HG03159 (cell line): ENCODE data around the gene RPL13.

Experiments used
- ATAC-seq: cut with Tn5 transposase; IDR thresholded peaks from one replicate; pipeline ENCODE4 v1.9.1; 2021; ENCODE audit warnings: mild to moderate bottlenecking, moderate library complexity; ENCODE audit not compliant: unreplicated experiment

The RPL13 gene

DNA sequence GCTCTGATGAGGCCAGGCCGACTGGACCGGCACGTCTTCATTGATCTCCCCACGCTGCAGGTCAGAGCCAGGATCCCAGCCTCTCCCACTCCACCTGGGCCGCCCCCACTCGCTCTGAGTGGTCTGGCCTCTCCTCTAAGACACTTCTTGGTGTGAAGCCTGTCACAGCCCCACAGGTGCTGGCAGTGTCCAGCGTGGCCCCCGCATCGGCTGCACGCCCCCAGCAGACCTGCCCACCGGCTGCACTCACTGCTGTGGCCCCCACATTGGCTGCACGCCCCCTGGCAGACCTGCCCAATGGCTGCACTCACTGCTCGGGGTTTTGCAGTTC is 15.8 kb upstream of the RPL13 start:
- no peak for ATAC-seq

DNA sequence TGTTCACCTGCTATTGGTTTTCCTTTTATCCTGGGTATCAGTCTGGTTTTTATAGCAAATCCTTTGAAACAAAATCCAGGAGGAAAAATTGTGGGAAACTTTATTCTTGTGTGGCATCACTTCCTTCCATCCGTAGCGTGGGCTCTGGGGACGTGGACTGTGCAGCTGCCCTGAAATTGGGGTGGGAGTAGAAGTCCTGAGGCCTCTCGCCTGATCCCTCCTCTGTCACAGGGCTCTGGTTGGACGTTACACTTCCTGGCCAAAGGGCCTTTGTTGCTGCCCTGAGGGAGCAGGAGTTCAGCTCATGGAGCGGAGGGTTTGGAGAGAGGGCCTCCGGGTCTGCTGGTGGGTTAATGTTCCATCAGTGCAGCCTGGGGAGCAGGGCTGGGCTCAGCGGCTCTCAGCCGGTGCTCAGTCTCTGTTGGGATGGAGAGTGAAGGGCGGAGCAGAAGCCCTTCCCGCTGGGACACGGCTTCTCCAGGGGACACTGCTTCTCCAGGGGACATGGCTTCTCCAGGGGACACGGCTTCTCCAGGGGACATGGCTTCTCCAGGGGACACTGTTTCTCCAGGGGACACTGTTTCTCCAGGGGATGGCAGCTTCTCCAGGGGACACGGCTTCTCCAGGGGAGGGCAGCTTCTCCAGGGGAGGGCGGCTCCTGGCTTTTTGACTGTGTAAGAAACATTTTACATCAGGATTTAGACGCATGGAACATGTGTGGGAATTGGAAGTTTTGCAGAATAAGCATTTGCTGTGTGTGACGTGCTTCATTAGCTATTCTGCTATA is 15.2 kb upstream of the RPL13 start:
- no peak for ATAC-seq

DNA sequence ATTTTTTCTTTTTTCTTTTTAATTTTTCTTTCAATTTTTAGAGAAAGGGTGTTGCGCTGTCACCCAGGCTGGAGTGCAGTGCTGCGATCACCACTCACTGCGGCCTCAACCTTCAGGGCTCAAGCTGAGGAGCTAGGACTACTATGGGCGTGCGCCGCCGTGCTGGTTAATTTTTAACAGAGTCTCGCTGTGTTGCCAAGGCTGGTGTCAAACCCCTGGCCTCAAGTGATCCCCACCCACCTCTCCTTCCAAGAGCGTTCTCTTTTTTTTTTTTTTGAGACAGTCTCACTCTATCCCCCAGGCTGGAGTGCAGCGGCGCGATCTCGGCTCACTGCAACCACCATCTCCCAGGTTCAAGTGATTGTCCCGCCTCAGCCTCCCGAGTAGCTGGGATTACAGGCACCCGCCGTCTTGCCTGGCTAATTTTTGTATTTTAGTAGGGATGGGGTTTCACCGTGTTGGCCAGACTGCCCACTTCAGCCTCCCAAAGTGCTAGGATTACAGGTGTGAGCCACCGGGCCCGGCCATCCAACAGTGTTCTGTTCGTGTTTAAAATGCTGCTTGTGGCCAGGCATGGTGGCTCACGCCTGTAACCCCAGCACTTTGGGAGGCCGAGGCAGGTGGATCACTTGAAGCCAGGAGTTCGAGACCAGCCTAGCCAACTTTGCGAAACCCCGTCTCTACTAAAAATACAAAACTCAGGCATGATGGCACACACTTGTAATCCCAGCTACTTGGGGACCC is 14.5 kb upstream of the RPL13 start:
- no peak for ATAC-seq

DNA sequence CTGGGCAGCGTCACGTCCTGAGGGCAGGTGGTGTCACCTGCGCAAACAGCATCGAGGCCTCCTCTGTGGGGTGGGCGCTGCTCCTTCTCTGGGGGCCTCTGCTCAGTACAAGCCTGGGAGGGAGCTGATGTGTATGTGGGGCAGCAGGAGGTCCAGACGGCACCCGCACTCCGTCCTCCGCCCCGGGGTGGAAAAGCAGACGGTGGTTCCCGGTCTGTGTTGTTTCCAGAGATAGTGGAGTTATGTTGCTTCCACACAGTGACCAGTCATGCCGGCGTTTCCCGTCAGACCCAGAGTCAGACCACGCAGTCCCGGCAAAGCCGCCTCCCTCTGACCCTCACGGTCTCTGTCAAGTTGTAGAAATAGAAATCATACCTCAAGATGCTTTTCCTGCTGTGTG is 13.7 kb upstream of the RPL13 start:
- ATAC-seq, result no peak

DNA sequence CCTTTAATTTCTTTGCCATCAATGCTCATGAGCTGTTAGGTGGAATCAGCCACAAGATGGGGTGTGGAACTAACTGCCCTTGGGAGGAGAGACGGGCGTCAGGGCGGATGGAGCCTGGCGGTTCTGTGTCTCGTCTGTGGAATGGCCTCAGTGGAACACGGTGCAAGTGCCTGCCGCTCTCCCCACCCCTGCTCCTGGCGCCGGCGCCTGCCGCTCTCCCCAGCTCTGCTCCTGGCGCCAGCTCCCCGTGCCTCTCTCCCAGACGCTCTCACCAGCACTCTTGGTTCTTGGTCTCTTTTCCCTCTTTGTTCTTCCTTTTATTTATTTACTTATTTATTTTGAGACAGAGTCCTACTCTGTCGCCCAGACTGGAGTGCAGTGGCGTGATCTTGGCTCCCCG is 13.2 kb upstream of the RPL13 start:
- ATAC-seq, result no peak

DNA sequence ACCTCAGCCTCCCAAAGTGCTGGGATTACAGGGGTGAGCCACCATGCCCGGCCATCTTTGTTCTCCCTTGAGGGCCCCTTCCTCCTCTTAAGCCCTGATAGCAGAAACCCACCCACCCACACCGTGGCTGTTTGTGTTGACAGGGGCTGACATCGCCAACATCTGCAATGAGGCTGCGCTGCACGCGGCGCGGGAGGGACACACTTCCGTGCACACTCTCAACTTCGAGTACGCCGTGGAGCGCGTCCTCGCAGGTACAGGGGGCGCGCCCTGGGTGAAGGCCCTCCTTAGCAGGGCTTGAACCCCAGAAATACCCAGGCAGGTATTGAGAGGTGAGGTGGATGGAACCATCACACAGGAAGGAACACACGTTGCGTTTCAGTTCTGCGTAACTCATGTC is 12.6 kb upstream of the RPL13 start:
- ATAC-seq, result no peak

DNA sequence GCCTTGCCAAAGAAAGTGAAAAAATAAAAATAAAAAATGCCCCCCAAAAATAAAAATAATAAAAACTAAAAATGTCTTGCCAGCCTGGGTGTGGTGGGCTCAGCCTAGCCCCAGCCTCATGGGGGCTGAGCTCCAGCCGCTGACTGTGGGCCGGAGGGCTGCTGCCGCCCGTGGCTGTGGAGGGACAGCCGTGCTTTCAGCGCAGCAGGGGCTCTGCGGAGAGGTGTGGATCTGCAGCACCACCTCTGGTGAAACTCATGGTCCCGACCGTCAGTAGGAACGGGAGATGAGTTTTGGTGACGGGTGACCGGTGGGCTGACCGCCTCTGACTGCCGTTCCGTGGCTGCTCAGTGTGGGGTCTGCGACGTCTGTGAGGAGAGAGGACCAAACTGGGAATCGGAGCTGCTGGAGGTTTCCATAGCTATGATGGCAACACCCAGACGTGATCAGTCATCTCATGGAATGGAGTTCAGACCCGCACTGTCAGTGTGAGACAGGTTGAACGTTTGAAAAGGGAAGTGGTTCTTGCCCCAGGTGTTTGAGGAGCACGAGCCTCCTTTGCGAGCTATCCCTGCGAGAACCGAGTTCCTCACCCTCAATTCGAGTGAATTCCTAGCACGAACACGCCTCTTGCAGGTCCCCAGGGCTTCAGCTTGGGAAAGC is 12.0 kb upstream of the RPL13 start:
- no peak for ATAC-seq

DNA sequence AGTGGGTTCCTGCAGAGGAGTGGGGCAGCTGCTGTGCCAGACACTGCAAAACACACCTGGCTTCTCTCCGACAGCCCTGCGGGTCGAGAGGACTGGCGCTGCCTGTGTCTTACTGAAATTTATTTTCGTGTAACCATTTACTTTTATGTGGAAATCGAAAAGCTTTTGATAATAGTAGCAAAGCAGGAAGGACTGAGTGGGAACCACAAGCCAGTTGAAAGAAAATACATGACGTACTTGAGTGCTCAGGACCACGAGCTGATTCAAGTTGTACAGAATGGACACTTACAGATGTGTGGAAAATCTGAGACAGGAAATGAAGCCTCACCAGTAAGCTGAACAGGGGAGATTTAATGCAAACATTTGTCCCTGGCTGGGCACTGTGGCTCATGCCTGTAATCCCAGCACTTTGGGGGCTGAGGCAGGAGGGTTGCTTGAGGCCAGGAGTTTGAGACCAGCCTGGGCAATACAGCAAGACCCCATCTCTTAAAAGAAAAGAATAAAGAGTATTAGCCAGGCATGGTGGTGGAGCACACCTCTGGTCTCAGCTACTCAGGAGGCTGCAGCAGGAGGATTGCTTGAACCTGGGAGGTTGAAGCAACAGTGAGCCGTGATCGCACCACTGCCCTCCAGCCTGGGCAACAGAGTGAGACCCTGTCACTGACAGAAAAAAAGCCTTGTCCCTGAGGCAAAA is 11.3 kb upstream of the RPL13 start:
- ATAC-seq, result no peak

DNA sequence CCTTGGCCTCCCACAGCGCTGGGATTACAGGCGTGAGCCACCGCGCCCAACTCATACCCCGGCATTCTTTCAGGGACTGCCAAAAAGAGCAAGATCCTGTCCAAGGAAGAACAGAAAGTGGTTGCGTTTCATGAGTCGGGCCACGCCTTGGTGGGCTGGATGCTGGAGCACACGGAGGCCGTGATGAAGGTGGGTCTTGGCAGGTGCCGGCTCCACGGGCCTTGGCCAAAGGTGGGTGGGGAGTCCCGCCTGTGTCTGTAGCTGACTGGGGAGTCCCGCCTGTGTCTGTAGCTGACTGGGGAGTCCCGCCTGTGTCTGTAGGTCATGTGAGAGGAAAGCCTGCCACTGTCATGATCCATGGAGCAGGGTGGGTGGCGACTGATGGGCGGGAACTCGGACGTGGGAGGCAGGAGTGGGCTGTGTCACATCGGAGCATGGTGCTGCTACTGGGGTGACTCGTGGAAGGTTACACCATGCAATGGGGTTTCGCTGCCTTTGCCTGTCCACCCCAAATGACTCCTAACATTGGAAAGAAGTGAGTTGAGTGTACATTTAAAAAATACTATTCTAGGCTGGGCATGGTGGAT is 10.0 kb upstream of the RPL13 start:
- ATAC-seq, result no peak

DNA sequence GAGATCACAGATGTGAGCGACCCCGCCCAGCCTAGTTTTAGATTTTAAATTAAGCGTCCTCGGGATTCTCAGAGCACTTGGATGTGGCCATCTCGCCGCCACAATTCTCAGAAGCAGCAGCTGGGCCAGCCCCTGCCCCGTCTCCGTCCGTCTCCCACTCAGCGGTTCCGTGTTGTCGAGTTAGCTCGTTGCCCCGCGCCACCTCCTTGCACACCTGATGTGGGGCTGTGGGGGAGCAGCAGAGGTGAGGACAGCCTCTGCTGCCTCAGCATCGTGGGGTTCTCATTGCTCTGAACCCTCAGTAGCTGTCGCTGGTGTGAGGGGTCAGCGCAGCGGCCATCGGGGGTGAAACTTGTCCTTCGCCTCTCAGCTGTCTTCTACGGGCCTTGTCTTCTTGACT is 8.2 kb upstream of the RPL13 start:
- ATAC-seq, result no peak

DNA sequence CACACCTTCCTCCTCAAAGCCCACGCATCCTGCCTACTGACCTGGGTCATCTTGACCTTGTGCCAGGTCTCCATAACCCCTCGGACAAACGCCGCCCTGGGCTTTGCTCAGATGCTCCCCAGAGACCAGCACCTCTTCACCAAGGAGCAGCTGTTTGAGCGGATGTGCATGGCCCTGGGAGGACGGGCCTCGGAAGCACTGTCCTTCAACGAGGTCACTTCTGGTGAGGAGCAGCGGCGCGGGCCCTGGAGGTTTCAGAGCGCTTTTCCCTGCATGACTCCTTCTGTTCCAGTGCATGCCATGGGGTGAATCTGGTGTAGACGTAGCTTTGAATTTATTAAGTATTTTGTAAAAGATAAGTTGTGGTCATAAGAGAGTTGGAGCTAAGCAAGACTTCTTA is 7.6 kb upstream of the RPL13 start:
- ATAC-seq, result no peak

DNA sequence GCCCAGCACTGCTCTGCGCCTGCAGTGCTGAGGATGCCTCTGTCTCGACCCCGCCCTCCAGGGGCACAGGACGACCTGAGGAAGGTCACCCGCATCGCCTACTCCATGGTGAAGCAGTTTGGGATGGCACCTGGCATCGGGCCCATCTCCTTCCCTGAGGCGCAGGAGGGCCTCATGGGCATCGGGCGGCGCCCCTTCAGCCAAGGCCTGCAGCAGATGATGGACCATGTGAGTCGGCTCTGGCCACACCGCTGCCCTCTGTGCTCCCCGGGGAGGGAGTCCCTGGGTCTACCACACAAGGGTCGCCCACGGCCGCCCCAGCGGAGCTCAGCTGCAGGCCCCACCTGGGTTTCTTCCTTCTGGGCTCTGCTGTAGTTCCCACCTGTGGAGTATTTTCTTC is 6.7 kb upstream of the RPL13 start:
- no peak for ATAC-seq

DNA sequence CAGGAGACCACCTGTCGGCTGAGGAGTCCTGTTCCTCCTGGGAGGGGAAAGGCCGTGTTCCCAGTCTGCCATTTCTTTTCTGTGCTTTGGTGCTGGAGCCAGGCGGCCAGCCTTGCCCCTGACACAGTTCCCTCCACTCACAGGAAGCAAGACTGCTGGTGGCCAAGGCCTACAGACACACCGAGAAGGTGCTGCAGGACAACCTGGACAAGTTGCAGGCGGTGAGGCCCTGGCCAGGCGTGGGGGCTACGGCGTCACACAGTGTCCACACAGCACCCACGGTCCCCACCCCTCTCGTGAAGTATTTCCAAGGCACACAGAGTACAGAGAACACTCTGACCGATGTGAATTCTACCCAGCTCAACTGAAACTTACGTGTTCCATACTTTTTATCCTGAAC is 6.1 kb upstream of the RPL13 start:
- no peak for ATAC-seq

DNA sequence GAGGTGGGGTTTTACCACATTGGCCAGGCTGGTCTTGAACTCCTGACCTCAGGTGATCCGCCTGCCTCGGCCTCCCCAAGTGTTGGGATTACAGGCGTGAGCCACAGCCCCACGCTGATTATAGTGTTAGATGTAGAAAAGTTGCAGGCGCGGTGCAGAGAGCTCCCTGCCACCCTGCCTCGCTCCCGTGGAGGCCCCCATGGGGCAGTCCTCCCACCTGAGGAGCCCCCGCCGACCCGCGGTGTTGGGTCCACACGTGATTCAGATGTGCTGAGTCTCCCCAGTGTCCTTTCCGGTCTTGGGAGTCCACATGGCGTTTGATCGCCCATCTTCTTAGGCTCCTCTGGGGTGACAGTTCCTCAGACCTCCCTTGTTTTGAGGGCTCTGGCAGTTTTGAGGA is 5.2 kb upstream of the RPL13 start:
- ATAC-seq, result no peak

DNA sequence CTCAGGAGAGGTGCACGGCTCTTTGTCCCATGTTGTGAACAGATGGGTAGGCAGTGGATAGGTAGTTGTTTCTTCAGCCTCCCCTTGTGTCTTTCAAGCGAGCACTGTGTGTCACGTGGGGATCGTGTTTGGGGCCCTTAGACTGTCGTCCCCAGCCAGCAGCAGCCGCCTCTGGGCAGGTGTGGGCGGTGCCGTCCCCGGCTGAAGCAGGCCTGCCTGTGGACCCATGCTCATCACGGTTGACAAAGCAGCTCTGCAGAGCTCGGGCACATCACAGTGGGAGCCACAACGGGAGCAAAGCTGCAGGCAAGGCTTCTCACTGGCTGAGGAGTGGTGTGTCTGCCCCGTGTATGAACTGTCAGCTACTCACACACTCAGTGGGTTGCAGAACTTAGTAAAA is 4.7 kb upstream of the RPL13 start:
- no peak for ATAC-seq

DNA sequence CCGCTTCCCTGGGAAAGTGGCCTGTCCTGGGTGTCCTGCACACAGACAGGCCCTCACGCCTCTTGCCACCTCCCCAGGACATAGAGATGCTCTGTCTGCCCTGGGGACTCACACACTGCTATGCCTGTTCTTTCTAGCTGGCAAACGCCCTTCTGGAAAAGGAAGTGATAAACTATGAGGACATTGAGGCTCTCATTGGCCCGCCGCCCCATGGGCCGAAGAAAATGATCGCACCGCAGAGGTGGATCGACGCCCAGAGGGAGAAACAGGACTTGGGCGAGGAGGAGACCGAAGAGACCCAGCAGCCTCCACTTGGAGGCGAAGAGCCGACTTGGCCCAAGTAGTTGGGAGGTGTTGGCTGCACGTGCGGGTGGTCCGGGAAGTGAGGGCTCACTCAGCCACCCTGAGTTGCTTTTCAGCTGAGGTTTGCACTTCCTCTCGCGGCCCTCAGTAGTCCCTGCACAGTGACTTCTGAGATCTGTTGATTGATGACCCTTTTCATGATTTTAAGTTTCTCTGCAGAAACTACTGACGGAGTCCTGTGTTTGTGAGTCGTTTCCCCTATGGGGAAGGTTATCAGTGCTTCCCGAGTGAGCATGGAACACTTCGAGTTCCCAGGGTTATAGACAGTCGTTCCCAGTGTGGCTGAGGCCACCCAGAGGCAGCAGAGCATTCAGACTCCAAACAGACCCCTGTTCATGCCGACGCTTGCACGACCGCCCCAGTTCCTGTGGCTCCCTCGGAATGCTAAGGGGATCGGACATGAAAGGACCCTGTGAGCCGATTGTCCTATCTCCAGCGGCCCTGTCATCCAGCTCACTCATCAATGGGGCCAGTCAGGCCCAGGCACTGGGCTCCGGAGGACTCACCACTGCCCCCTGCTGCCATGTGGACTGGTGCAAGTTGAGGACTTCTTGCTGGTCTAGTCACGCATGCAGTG is 3.5 kb upstream of the RPL13 start:
- ATAC-seq, result no peak

DNA sequence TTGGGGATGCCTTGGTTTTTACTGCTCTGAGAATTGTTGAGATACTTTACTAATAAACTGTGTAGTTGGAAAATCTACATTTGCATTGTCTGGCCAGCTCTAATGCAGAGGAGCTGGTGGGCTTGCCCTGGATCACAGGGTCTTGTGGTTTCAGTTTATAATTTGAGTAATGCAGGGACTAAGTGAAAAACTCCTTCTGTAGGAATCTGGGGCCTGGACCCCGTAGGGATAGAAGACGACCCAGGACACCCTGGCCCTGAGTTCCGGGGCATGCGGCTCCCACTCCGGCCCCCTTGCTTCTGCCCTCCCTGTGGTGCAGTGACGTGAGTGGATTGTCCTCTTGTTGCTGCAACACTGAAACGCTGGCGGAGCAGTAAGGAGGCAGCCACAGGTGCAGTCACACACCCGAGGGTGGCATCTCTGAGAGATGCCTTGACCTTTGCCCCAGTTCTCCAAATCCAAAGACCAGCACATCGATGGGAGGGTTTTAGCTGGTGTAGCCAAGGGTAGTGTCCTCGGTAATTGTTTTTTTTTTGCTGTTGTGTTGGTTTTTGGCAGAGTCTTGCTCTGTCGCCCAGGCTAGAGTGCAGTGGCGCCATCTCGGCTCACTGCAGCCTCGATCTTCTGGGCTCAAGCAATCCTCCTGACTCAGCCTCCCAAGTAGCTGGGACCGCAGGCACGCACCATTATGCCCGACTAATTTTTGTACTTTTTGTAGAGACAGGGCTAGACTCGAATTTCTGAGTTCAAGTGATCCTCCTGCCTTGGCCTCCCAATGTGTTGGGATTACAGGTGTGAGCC is 2.6 kb upstream of the RPL13 start:
- no peak for ATAC-seq

DNA sequence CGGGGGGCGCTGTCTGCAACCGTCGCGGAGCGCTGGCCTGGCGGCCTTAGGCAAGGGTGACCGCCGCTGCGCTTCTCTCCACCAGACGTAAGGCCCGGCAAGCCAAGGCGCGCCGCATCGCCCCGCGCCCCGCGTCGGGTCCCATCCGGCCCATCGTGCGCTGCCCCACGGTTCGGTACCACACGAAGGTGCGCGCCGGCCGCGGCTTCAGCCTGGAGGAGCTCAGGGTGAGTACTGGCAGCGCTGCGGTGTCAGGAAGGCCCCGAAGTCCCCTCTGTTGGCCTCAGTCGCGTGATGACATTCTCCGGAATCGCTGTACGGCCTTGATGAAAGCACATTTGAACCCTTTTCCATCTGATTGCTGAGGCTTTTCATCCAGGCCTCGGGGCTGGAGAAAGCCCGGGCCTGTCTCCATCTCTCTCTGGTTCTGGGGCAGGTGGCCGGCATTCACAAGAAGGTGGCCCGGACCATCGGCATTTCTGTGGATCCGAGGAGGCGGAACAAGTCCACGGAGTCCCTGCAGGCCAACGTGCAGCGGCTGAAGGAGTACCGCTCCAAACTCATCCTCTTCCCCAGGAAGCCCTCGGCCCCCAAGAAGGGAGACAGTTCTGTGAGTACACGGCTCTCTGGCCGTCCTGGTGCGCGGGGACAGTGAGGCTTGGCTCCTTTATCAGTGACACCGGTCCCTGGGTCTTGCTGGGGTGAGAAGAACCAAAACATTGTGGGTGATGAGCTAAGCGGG is 831 bp downstream of the RPL13 start:
- ATAC-seq, result no peak
